ENCODE measurements around the gene GC.
A peak's percentile ranks its signal among the peaks of the same experiment; 100 is the strongest.
"Not testable (repeated sequence)": the region's sequence is repeated elsewhere in the genome, so short reads cannot be mapped to it uniquely, and the experiment has no call there.

Gene GC

DNA sequence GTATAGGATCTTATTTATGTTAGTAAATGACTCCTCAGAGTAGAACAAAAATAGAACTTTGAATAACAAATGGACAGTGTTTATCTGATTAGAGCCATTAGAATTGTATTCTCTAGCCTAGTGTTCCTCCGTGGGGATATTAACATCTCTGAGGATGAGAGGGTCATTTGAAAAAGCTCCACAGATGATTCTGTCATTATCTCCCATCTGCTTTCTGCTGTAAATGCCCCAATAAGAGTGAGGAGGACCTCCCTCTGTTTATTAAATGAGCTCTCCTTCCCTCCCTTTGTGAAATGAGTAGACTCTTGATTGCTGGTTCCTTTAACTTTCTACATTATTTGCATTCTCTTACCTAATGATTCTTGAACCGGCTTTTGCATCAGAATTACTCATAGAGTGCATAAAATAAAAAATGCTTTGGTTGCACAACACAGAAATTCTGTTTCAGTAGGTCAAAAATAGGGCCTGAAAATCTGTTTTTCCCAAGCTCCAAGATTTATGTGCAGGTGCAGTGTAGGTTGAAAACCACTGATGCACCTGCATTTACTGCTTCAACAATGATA is 18.0 kb downstream of the GC start:
- no peaks in the 10 kb centered on the region for H3K36me3 ChIP-seq (ENCODE audit: control insufficient read depth, insufficient read depth, low read length, severe bottlenecking)
- H3K27me3 ChIP-seq (replicated peaks; ENCODE audit: control insufficient read depth, insufficient read depth, low read length), result no peaks in the 10 kb centered on the region
- H3K9ac ChIP-seq (ENCODE audit: low read length), result no peak overlapping the region
- no peaks in the 10 kb centered on the region for H3K9me3 ChIP-seq (ENCODE audit: control insufficient read depth, low read length)
- H3K4me1 ChIP-seq (ENCODE audit: control insufficient read depth, insufficient read depth, low read length), result no peaks in the 10 kb centered on the region
- no peak for DNase-seq (ENCODE audit: low read depth)
- H3K4me3 ChIP-seq (ENCODE audit: low read length), result no peak overlapping the region

DNA sequence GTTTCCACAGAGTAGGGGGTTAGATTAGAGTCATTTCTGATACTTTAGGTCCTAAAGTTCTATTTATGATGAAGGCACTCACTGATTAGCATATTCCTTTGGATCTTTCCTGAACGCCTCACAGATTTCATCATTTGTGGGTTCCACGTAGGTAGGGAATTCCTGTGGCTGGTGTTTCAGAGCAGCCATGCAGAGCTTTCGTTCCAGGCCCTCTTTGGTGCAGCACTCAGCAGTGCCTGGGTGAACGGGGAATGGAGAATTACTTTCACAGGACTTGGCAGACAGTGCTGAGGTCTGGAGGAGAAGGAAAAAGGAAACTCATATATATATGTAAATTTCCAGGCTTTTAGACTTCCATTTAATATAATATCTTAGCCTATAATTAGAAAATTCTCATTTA is 18.5 kb downstream of the GC start:
- no peak overlapping the region for H3K9ac ChIP-seq (ENCODE audit: low read length)
- DNase-seq (ENCODE audit: low read depth), result peak; percentile 1
- no peaks in the 10 kb centered on the region for H3K36me3 ChIP-seq (ENCODE audit: control insufficient read depth, insufficient read depth, low read length, severe bottlenecking)
- H3K27me3 ChIP-seq (replicated peaks; ENCODE audit: control insufficient read depth, insufficient read depth, low read length), result no peaks in the 10 kb centered on the region
- H3K4me1 ChIP-seq (ENCODE audit: control insufficient read depth, insufficient read depth, low read length), result no peaks in the 10 kb centered on the region
- no peak overlapping the region for H3K4me3 ChIP-seq (ENCODE audit: low read length)
- no peaks in the 10 kb centered on the region for H3K9me3 ChIP-seq (ENCODE audit: control insufficient read depth, low read length)

DNA sequence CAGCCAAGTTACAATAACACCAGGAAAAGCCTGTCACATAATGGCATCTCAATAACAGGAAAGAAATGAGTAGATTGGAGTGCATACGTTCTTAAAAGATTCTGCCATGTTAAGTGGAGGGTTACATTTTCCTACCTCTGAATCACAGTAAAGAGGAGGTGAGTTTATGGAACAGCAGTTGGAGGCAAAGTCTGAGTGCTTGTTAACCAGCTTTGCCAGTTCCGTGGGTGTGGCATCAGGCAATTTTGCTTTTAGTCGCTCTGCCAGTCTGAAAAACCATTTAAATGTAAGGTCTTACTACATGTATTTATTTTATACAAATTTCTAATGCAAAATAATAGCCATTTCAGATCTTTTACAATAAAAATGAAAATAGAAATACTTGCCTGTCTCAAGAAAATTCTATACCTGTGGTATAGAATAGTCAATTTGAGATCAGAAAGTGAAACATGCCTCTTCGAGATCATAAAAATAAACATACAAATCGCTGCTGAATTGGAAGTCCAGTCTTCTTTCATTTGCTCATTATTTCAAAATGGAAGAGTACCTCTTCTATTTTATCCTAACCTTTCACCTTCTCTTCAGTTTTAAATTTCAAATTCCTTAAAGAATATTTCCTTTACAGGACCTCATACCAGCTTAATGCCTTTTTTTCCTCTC is 31.4 kb downstream of the GC start:
- Histone ChIP-seq H3K9ac (ENCODE audit: low read length) (no peak overlapping the region), H3K9me3 (ENCODE audit: control insufficient read depth, low read length) (no peaks in the 10 kb centered on the region), H3K4me3 (ENCODE audit: low read length) (no peak overlapping the region), H3K27me3 (replicated peaks; ENCODE audit: control insufficient read depth, insufficient read depth, low read length) (no peaks in the 10 kb centered on the region), H3K4me1 (ENCODE audit: control insufficient read depth, insufficient read depth, low read length) (no peaks in the 10 kb centered on the region), H3K36me3 (ENCODE audit: control insufficient read depth, insufficient read depth, low read length, severe bottlenecking) (no peaks in the 10 kb centered on the region)
- no peak for DNase-seq (ENCODE audit: low read depth)

DNA sequence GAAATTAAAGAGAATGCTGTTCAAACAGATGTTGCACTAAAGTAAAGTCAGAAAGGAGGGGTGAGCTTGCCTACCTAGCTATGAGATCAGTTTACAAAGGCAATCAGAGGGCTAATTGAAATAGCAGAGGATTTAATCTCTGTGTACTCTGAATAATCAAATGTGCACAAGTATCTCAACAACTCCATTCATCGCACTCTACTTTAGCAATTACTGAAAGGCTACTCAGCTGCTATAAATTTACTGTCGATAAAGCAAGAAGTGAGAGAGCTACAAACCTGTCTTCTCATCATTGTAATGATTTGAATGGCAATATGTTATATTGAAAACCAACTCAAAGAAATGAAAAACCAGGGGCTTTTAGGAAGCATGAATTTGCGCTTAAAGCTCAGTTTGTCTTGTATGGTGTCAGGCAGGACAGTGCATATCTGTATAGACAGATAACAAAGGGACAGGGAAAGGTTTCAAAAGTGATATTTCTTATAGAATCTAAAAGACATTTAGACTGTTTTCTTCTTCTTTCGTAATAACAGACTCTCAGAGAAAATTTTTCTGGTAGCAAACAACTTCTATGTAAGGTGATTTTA is 34.8 kb downstream of the GC start:
- no peaks in the 10 kb centered on the region for H3K9me3 ChIP-seq (ENCODE audit: control insufficient read depth, low read length)
- H3K27me3 ChIP-seq (replicated peaks; ENCODE audit: control insufficient read depth, insufficient read depth, low read length), result no peaks in the 10 kb centered on the region
- H3K4me3 ChIP-seq (ENCODE audit: low read length), result no peak overlapping the region
- no peaks in the 10 kb centered on the region for H3K36me3 ChIP-seq (ENCODE audit: control insufficient read depth, insufficient read depth, low read length, severe bottlenecking)
- no peaks in the 10 kb centered on the region for H3K4me1 ChIP-seq (ENCODE audit: control insufficient read depth, insufficient read depth, low read length)
- no peak for DNase-seq (ENCODE audit: low read depth)
- no peak overlapping the region for H3K9ac ChIP-seq (ENCODE audit: low read length)

DNA sequence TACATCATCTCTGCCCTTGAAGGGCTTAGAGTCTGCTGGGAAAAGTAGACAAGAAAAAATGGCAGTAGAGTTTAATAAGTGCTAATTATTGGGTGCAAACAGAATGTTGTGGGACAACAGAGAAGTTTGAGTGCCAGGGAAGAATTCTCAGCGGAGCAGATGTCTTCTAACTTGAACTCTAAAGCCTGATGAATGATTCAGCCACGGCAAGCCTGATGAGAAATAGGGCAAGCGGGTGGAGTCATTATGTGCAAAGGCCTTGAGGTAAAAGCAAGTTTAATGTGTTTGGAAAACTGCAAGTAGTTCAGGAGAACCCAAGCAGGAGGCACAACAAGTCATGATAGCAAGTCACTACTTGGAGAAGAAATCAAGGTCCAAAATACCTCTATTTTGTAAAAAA is 37.5 kb downstream of the GC start:
- Histone ChIP-seq H3K4me3 (ENCODE audit: low read length) (no peak overlapping the region), H3K9me3 (ENCODE audit: control insufficient read depth, low read length) (no peaks in the 10 kb centered on the region), H3K9ac (ENCODE audit: low read length) (no peak overlapping the region), H3K36me3 (ENCODE audit: control insufficient read depth, insufficient read depth, low read length, severe bottlenecking) (no peaks in the 10 kb centered on the region), H3K27me3 (replicated peaks; ENCODE audit: control insufficient read depth, insufficient read depth, low read length) (no peaks in the 10 kb centered on the region), H3K4me1 (ENCODE audit: control insufficient read depth, insufficient read depth, low read length) (no peaks in the 10 kb centered on the region)
- no peak for DNase-seq (ENCODE audit: low read depth)

DNA sequence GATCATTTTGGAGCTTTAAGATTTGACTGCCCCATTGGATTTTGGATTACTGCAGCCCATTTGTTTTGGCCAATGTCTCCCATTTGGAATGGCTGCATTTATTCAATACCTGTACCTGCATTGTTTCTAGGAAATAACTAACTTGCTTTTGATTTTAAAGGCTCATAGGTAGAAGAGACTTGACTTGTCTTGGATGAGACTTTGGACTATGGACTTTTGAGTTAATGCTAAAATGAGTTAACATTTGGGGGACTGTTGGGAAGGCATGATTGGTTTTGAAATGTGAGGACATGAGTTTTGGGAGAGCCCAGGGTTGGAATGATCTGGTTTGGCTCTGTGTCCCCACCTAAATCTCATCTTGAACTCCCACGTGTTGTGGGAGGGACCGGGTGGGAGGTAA is 45.1 kb downstream of the GC start:
- not testable (repeated sequence) for H3K27me3 ChIP-seq (replicated peaks; ENCODE audit: control insufficient read depth, insufficient read depth, low read length); DNase-seq (ENCODE audit: low read depth); H3K4me3 ChIP-seq (ENCODE audit: low read length); H3K9me3 ChIP-seq (ENCODE audit: control insufficient read depth, low read length); H3K4me1 ChIP-seq (ENCODE audit: control insufficient read depth, insufficient read depth, low read length); H3K36me3 ChIP-seq (ENCODE audit: control insufficient read depth, insufficient read depth, low read length, severe bottlenecking); H3K9ac ChIP-seq (ENCODE audit: low read length)

DNA sequence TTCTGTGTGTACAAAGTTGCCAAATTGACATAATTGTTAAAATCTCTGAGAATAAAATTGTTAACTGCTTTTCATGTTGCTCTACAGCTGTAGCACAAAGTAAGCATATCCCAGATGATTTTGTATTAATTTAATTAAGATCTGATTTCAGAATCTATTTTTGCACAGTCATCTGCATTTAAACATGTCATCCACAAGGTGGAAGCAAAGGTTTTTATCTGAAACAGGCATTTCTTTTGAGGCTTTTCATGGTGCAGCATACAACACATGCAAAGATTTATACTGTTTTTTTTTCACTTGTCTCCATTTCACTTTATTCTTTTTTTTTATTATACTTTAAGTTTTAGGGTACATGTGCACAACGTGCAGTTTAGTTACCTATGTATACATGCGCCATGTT is 51.2 kb downstream of the GC start:
- no peak overlapping the region for H3K4me3 ChIP-seq (ENCODE audit: low read length)
- H3K9me3 ChIP-seq (ENCODE audit: control insufficient read depth, low read length), result no peaks in the 10 kb centered on the region
- H3K9ac ChIP-seq (ENCODE audit: low read length), result no peak overlapping the region
- H3K4me1 ChIP-seq (ENCODE audit: control insufficient read depth, insufficient read depth, low read length), result no peaks in the 10 kb centered on the region
- no peaks in the 10 kb centered on the region for H3K27me3 ChIP-seq (replicated peaks; ENCODE audit: control insufficient read depth, insufficient read depth, low read length)
- DNase-seq (ENCODE audit: low read depth), result peak; percentile 80
- H3K36me3 ChIP-seq (ENCODE audit: control insufficient read depth, insufficient read depth, low read length, severe bottlenecking), result no peaks in the 10 kb centered on the region

DNA sequence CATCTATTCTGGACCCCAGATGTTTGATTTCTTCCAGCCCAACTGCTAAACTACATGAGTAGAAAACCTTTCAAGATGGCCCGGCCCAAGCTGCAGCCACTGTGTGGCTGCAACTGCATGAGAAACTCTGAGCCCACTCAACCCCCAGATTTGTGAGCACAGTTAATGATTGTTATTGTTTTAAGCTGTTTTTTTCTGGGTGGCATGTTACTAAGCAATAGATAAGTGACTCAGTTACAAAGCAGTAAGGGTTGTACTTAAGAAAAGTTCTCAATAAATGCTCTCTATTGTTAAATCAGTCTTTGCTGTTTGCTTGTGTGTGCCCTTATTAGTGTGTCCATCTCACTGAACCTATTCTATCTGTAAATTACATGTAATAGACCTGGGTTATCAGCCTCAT is 51.8 kb downstream of the GC start:
- Histone ChIP-seq H3K36me3 (ENCODE audit: control insufficient read depth, insufficient read depth, low read length, severe bottlenecking) (no peaks in the 10 kb centered on the region), H3K9ac (ENCODE audit: low read length) (no peak overlapping the region), H3K27me3 (replicated peaks; ENCODE audit: control insufficient read depth, insufficient read depth, low read length) (no peaks in the 10 kb centered on the region), H3K4me3 (ENCODE audit: low read length) (no peak overlapping the region), H3K9me3 (ENCODE audit: control insufficient read depth, low read length) (no peaks in the 10 kb centered on the region), H3K4me1 (ENCODE audit: control insufficient read depth, insufficient read depth, low read length) (no peaks in the 10 kb centered on the region)
- DNase-seq (ENCODE audit: low read depth), result no peak

DNA sequence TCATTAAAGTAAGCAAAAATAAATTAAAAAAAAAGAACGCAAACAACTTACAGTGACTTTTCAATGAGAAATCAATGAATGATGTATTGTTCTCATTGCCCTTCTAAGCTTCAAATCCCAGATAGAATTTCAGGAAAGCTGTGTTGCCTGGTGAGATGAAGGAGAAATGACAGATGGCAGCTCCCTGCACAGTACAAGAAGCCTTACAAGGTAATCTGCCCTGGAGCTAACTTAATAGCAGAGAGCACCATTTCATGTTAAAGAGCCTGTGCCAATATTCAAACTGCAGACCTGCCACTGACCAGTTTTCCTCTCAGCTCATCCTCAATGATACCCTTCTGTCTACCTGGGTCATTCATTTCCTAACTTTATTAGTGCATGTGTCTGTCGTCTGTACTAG is 54.0 kb downstream of the GC start:
- Histone ChIP-seq H3K4me3 (ENCODE audit: low read length) (no peak overlapping the region), H3K4me1 (ENCODE audit: control insufficient read depth, insufficient read depth, low read length) (no peaks in the 10 kb centered on the region), H3K36me3 (ENCODE audit: control insufficient read depth, insufficient read depth, low read length, severe bottlenecking) (no peaks in the 10 kb centered on the region), H3K27me3 (replicated peaks; ENCODE audit: control insufficient read depth, insufficient read depth, low read length) (no peaks in the 10 kb centered on the region), H3K9me3 (ENCODE audit: control insufficient read depth, low read length) (no peaks in the 10 kb centered on the region), H3K9ac (ENCODE audit: low read length) (no peak overlapping the region)
- DNase-seq (ENCODE audit: low read depth), result no peak

DNA sequence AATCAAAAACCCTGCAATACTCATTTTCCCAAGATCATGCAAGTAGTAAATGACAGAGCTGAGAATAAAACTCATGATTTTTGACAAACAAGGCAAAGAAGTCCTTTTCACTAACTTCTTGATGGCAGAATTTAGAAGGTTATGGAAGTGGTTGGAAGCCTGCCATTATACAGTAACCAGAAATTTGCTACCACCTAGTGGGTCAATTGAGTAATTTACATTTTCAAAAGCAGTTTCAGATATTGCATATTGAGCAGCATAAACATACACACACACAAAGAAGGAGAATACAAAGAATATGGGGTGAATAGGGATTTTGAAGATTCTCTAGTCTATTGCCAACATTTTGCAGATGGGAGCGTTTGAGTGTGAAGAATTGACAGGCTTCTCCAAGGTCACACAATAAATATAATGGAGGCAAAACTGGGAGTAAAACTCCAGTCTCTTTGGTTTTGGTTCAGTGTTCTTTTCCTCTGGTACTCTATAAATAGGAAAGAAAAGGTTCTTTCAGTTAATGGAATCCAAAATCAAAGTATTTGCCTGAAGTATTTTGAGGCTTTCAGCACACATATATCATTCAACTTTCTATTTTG is 70.2 kb downstream of the GC start:
- no peaks in the 10 kb centered on the region for H3K27me3 ChIP-seq (replicated peaks; ENCODE audit: control insufficient read depth, insufficient read depth, low read length)
- no peak overlapping the region for H3K9ac ChIP-seq (ENCODE audit: low read length)
- H3K36me3 ChIP-seq (ENCODE audit: control insufficient read depth, insufficient read depth, low read length, severe bottlenecking), result no peaks in the 10 kb centered on the region
- no peaks in the 10 kb centered on the region for H3K4me1 ChIP-seq (ENCODE audit: control insufficient read depth, insufficient read depth, low read length)
- DNase-seq (ENCODE audit: low read depth), result peak; percentile 85
- no peak overlapping the region for H3K4me3 ChIP-seq (ENCODE audit: low read length)
- no peaks in the 10 kb centered on the region for H3K9me3 ChIP-seq (ENCODE audit: control insufficient read depth, low read length)

DNA sequence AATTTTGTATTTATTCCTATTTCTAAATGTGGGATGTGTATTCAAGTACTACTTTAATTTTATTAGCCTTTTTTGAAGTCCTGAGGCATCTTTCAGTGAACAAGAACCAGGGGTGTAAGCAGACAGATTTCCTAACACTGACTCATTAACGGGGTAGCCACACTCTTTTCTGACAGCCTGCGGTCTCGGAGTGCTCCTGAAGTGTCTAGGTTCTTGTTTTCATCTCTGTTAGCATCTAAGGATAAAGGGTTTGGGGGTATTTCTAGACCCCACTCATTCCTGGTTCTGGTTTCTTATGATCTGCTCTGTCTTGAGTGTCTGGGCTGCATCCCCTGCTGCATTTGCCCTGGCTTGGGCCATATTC is 71.9 kb downstream of the GC start:
- no peak for DNase-seq (ENCODE audit: low read depth)
- Histone ChIP-seq H3K27me3 (replicated peaks; ENCODE audit: control insufficient read depth, insufficient read depth, low read length) (no peaks in the 10 kb centered on the region), H3K4me1 (ENCODE audit: control insufficient read depth, insufficient read depth, low read length) (no peaks in the 10 kb centered on the region), H3K9me3 (ENCODE audit: control insufficient read depth, low read length) (no peaks in the 10 kb centered on the region), H3K9ac (ENCODE audit: low read length) (no peak overlapping the region), H3K4me3 (ENCODE audit: low read length) (no peak overlapping the region), H3K36me3 (ENCODE audit: control insufficient read depth, insufficient read depth, low read length, severe bottlenecking) (no peaks in the 10 kb centered on the region)
